Smooth muscle cell (in vitro differentiated cells): Measurements from ENCODE around the gene MKNK2. TPM values are rescaled to one million over a fixed set of nuclear protein-coding genes. Genes with fewer than 3 reads are reported as not detected.

Source experiments
- DNase-seq: peaks from one replicate; lab custom pipeline; 2025; ENCODE audit not compliant: unreplicated experiment; lab: John Stamatoyannopoulos, UW
- H2AFZ ChIP-seq: fragments of 200-600 bp; sonication (generic); 2 replicates; pipeline ENCODE4 v1.6.0; 2016; ENCODE audit warnings: antibody characterized with exemption, low read depth, mild to moderate bottlenecking
- H3F3A ChIP-seq: fragments of 200-600 bp; sonication (generic); 2 replicates; pipeline ENCODE4 v1.6.0; 2017; ENCODE audit warnings: antibody characterized with exemption, low read depth
- H3K27ac ChIP-seq: fragments of 200-600 bp; sonication (generic); 2 replicates; pipeline ENCODE4 v1.5.1; 2016; ENCODE audit warnings: low read depth, mild to moderate bottlenecking
- H3K27me3 ChIP-seq: fragments of 200-600 bp; sonication (generic); 2 replicates; pipeline ENCODE4 v1.6.1; 2016; ENCODE audit warnings: low read depth, mild to moderate bottlenecking
- H3K36me3 ChIP-seq: fragments of 200-600 bp; sonication (generic); 2 replicates; pipeline ENCODE4 v1.5.1; 2016; ENCODE audit warnings: low read depth
- H3K4me1 ChIP-seq: fragments of 200-600 bp; sonication (generic); 2 replicates; pipeline ENCODE4 v1.5.1; 2016; ENCODE audit warnings: low read depth
- H3K4me2 ChIP-seq: fragments of 200-600 bp; sonication (generic); 2 replicates; pipeline ENCODE4 v1.6.0; 2016; ENCODE audit warnings: mild to moderate bottlenecking
- H3K4me3 ChIP-seq: fragments of 200-600 bp; sonication (generic); 2 replicates; pipeline ENCODE4 v1.5.1; 2016; ENCODE audit warnings: mild to moderate bottlenecking
- H3K79me2 ChIP-seq: fragments of 200-600 bp; sonication (generic); 2 replicates; pipeline ENCODE4 v1.6.0; 2016; ENCODE audit warnings: low read depth, mild to moderate bottlenecking
- H3K9ac ChIP-seq: fragments of 200-600 bp; sonication (generic); 2 replicates; pipeline ENCODE4 v1.6.0; 2016; ENCODE audit warnings: low read depth
- H3K9me3 ChIP-seq: fragments of 200-600 bp; sonication (generic); replicated peaks from 2 replicates; pipeline ENCODE4 v1.5.1; 2016; ENCODE audit warnings: low read depth
- H4K20me1 ChIP-seq: fragments of 200-600 bp; sonication (generic); 2 replicates; pipeline ENCODE4 v1.6.0; 2016; ENCODE audit warnings: low read depth
- CTCF ChIP-seq: fragments of 200-600 bp; sonication (generic); IDR thresholded peaks from 2 replicates; pipeline ENCODE4 v1.5.1; 2017; ENCODE audit warnings: borderline replicate concordance, mild to moderate bottlenecking, antibody characterized with exemption; ENCODE audit not compliant: insufficient read depth, poor library complexity, severe bottlenecking
- WGBS: methylation state at CpG from one replicate; pipeline ENCODE4 v1.1.7; 2016; ENCODE audit warnings: low lambda C conversion rate; 5-methylcytosine and 5-hydroxymethylcytosine counted together
- polyA plus RNA-seq: library from polyadenylated mRNA; unstranded; fragments of >200 nt; fragmentation: Nextera tagmentation; extraction: Ambion mirVana; gene quantifications from 2 replicates; pipeline ENCODE4 v1.2.1, GENCODE V29; 2016
- total RNA-seq: library from RNA; depleted of rRNA; stranded (reverse); fragments of >200 nt; gene quantifications from 2 replicates; pipeline ENCODE4 v1.2.3, GENCODE V29; 2014

Gene MKNK2
- total and polyA plus RNA-seq, 2 experiments from 2014 or later, result 43.6 to 44.7 TPM

- Histone ChIP-seq H3K4me2 (no peak overlapping the region), H3K4me1 (no peaks in the 10 kb centered on the region), H4K20me1 (peaks cover 37% of the 10 kb centered on the region), H3K4me3 (no peak overlapping the region), H3K9me3 (no peaks in the 10 kb centered on the region), H3K9ac (no peak overlapping the region), H2AFZ (no peak overlapping the region), H3K36me3 (peaks cover 5% of the 10 kb centered on the region), H3K79me2 (no peaks in the 10 kb centered on the region), H3K27me3 (no peaks in the 10 kb centered on the region), H3F3A (no peaks in the 10 kb centered on the region), H3K27ac (no peak overlapping the region)
- TF ChIP-seq CTCF, result no peak
- DNase-seq, result no peak
- 98% methylated on average over 38 of the region's 52 CpGs for WGBS
Observed at GRCh38 chr19:1998712-1999708, 52.0 kb downstream of the MKNK2 start.

GRCh38 chr19:1997353-1998233 lies 53.5 kb downstream of the MKNK2 start:
- no peak for TF ChIP-seq CTCF
- H3F3A ChIP-seq, result no peaks in the 10 kb centered on the region
- H4K20me1 ChIP-seq, result peaks cover 25% of the 10 kb centered on the region
- H3K4me1 ChIP-seq, result no peaks in the 10 kb centered on the region
- no peak for DNase-seq
- H3K79me2 ChIP-seq, result no peaks in the 10 kb centered on the region
- no peak overlapping the region for H3K4me3 ChIP-seq
- no peak overlapping the region for H3K9ac ChIP-seq
- H2AFZ ChIP-seq, result no peak overlapping the region
- no peak overlapping the region for H3K4me2 ChIP-seq
- peaks cover 5% of the 10 kb centered on the region for H3K36me3 ChIP-seq
- no peaks in the 10 kb centered on the region for H3K27me3 ChIP-seq
- H3K27ac ChIP-seq, result no peak overlapping the region
- 98% methylated on average over 31 of the region's 31 CpGs for WGBS
- H3K9me3 ChIP-seq, result no peaks in the 10 kb centered on the region

- Histone ChIP-seq H3K9ac (no peak overlapping the region), H3K27ac (no peak overlapping the region), H3K9me3 (no peaks in the 10 kb centered on the region), H3K4me1 (no peaks in the 10 kb centered on the region), H3K36me3 (peaks cover 5% of the 10 kb centered on the region), H3K79me2 (no peaks in the 10 kb centered on the region), H3F3A (no peaks in the 10 kb centered on the region), H3K4me3 (no peak overlapping the region), H3K4me2 (no peak overlapping the region), H3K27me3 (no peaks in the 10 kb centered on the region), H2AFZ (no peak overlapping the region), H4K20me1 (peaks cover 12% of the 10 kb centered on the region)
- no peak for TF ChIP-seq CTCF
- DNase-seq, result no peak
- 84% methylated on average over 41 of the region's 44 CpGs for WGBS
Observed at GRCh38 chr19:1992759-1993260, 58.2 kb downstream of the MKNK2 start.
